ENCODE results near the gene CXCL16. TPM values are rescaled to one million over a fixed set of nuclear protein-coding genes. Genes with fewer than 3 reads are reported as not detected.

Gene CXCL16
- total RNA-seq, 1 donor from 2014 or later: 0.21 TPM

- Histone ChIP-seq H3K4me1 (no peaks in the 10 kb centered on the region), H3K9me3 (ENCODE audit: low read depth) (no peaks in the 10 kb centered on the region), H3K4me3 (no peak overlapping the region), H3K27ac (no peak overlapping the region), H3K36me3 (no peaks in the 10 kb centered on the region), H3F3A (ENCODE audit: low read depth) (peaks cover 4% of the 10 kb centered on the region), H3K79me2 (ENCODE audit: low read depth) (no peaks in the 10 kb centered on the region), H4K20me1 (ENCODE audit: low read depth) (no peaks in the 10 kb centered on the region), H3K27me3 (no peaks in the 10 kb centered on the region), H3K4me2 (no peak overlapping the region), H3K9ac (no peak overlapping the region), H2AFZ (replicated peaks) (no peak overlapping the region)
- Mint-ChIP-seq H3K4me3 (no peak overlapping the region), H3K4me1 (no peaks in the 10 kb centered on the region), H3K27me3 (ENCODE audit: insufficient read depth, low read depth) (peaks cover 6% of the 10 kb centered on the region), H3K27ac (no peak overlapping the region), H3K9me3 (no peaks in the 10 kb centered on the region), H3K36me3 (no peaks in the 10 kb centered on the region)
- no peak for DNase-seq (ENCODE audit: low spot score)
- TF ChIP-seq CTCF (IDR thresholded peaks at IDR 0.05) (no peak), EZH2phosphoT487 (IDR thresholded peaks at IDR 0.05) (no peak), EZH2 (IDR thresholded peaks at IDR 0.05) (no peak)
Observed at GRCh38 chr17:4768298-4768697, 28.6 kb upstream of the CXCL16 start.

- H3K27me3 Mint-ChIP-seq (ENCODE audit: insufficient read depth, low read depth): peaks cover 3% of the 10 kb centered on the region
- H3K27ac Mint-ChIP-seq: no peak overlapping the region
- H3K36me3 ChIP-seq: no peaks in the 10 kb centered on the region
- no peak overlapping the region for H3K4me2 ChIP-seq
- H3K79me2 ChIP-seq (ENCODE audit: low read depth): no peaks in the 10 kb centered on the region
- no peak overlapping the region for H3K4me3 ChIP-seq
- no peak overlapping the region for H3K27ac ChIP-seq
- DNase-seq (ENCODE audit: low spot score): no peak
- no peaks in the 10 kb centered on the region for H3K9me3 ChIP-seq (ENCODE audit: low read depth)
- H3K4me3 Mint-ChIP-seq: no peak overlapping the region
- H3K4me1 Mint-ChIP-seq: no peaks in the 10 kb centered on the region
- no peaks in the 10 kb centered on the region for H3K36me3 Mint-ChIP-seq
- TF ChIP-seq CTCF (IDR thresholded peaks at IDR 0.05): no peak
- no peak overlapping the region for H3K9ac ChIP-seq
- H4K20me1 ChIP-seq (ENCODE audit: low read depth): no peaks in the 10 kb centered on the region
- no peaks in the 10 kb centered on the region for H3K4me1 ChIP-seq
- H2AFZ ChIP-seq (replicated peaks): no peak overlapping the region
- H3K9me3 Mint-ChIP-seq: no peaks in the 10 kb centered on the region
- H3F3A ChIP-seq (ENCODE audit: low read depth): peaks cover 4% of the 10 kb centered on the region
- no peaks in the 10 kb centered on the region for H3K27me3 ChIP-seq
Observed at GRCh38 chr17:4766723-4767122, 27.0 kb upstream of the CXCL16 start.

- DNase-seq (ENCODE audit: low spot score): no peak
- no peak overlapping the region for H3K4me3 ChIP-seq
- H3K4me1 ChIP-seq: no peaks in the 10 kb centered on the region
- H3K36me3 ChIP-seq: no peaks in the 10 kb centered on the region
- TF ChIP-seq CTCF (IDR thresholded peaks at IDR 0.05) (no peak), EZH2 (IDR thresholded peaks at IDR 0.05) (no peak), EZH2phosphoT487 (IDR thresholded peaks at IDR 0.05) (no peak)
- Mint-ChIP-seq H3K4me1 (no peaks in the 10 kb centered on the region), H3K36me3 (no peaks in the 10 kb centered on the region), H3K27ac (no peak overlapping the region), H3K27me3 (ENCODE audit: insufficient read depth, low read depth) (peaks cover 3% of the 10 kb centered on the region), H3K9me3 (no peaks in the 10 kb centered on the region), H3K4me3 (no peak overlapping the region)
- no peaks in the 10 kb centered on the region for H3K27me3 ChIP-seq
- no peak overlapping the region for H3K27ac ChIP-seq
- no peaks in the 10 kb centered on the region for H3K79me2 ChIP-seq (ENCODE audit: low read depth)
- H3K4me2 ChIP-seq: no peak overlapping the region
- H3K9ac ChIP-seq: no peak overlapping the region
- no peak overlapping the region for H2AFZ ChIP-seq (replicated peaks)
- H4K20me1 ChIP-seq (ENCODE audit: low read depth): no peaks in the 10 kb centered on the region
- H3F3A ChIP-seq (ENCODE audit: low read depth): peaks cover 4% of the 10 kb centered on the region
- no peaks in the 10 kb centered on the region for H3K9me3 ChIP-seq (ENCODE audit: low read depth)
Observed at GRCh38 chr17:4766201-4766600, 26.5 kb upstream of the CXCL16 start.

GRCh38 chr17:4764595-4764994, 24.9 kb upstream of the CXCL16 start:
- Histone ChIP-seq H3K27me3 (no peaks in the 10 kb centered on the region), H3K9me3 (ENCODE audit: low read depth) (no peaks in the 10 kb centered on the region), H3K27ac (no peak overlapping the region), H3K79me2 (ENCODE audit: low read depth) (no peaks in the 10 kb centered on the region), H3K9ac (no peak overlapping the region), H3K4me1 (no peaks in the 10 kb centered on the region), H3F3A (ENCODE audit: low read depth) (peaks cover 4% of the 10 kb centered on the region), H2AFZ (replicated peaks) (no peak overlapping the region), H3K4me3 (no peak overlapping the region), H4K20me1 (ENCODE audit: low read depth) (no peaks in the 10 kb centered on the region), H3K4me2 (no peak overlapping the region), H3K36me3 (no peaks in the 10 kb centered on the region)
- H3K4me3 Mint-ChIP-seq: no peak overlapping the region
- H3K9me3 Mint-ChIP-seq: no peaks in the 10 kb centered on the region
- H3K4me1 Mint-ChIP-seq: no peaks in the 10 kb centered on the region
- H3K36me3 Mint-ChIP-seq: no peaks in the 10 kb centered on the region
- no peak for DNase-seq (ENCODE audit: low spot score)
- TF ChIP-seq CTCF (IDR thresholded peaks at IDR 0.05) (no peak), EZH2phosphoT487 (IDR thresholded peaks at IDR 0.05) (no peak), EZH2 (IDR thresholded peaks at IDR 0.05) (no peak)
- H3K27me3 Mint-ChIP-seq (ENCODE audit: insufficient read depth, low read depth): peaks cover 3% of the 10 kb centered on the region
- no peak overlapping the region for H3K27ac Mint-ChIP-seq

All from neural progenitor cell (in vitro differentiated cells).